ENCODE results near the gene NCOA6.

NCOA6 gene

DNA sequence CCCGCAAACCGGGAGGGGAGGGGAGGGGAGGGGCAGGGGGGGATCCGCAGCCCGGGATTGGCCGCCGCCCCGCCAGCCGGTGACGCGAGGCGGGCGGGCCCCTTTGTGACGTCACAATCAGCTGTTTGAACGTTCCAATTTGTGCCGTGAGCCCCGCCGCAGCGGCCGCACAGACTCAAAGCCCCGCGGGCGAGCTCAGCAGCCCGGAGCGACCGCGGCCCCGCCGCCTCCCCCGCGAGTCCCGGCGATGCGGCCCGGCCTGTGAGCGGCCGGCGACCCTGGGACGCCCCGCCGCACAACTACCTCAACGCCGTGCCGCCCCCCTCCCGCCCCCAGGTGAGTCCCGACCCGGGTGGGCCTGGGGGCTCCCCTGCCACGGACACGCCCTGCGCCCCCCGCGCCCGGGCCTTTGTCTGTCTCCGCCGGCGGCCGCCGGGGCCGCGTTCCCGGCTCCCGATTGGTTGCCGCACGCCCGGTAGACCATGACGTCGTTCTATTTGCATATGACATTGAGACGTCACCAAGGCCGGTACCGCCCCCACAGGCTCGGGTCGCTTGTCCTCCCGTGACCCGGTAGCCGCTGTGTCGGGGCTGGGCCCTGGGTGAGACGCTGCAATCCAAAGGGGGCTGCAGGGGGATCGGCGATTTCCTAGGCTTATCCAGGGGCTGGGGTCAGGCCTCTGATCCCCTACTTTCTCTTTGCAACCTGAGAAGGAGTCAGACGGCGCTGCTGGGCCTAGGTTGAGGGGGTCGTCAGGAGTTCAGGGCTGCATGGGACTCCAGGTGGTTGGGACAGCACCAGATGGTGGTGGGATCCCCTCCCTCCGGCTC, 121.1 kb downstream of the NCOA6 start, which contains the start of gene TP53INP2:
TSS of gene TP53INP2 (plus strand) at position 168 of the 831 bp plus-strand sequence. CDS start 4,396 bp downstream, outside the sequence.
- peak within 1 kb of the TSS; percentile 87 for H3K4me3 ChIP-seq (ENCODE audit: low read depth, low read length)
- peak; percentile 91 for DNase-seq (ENCODE audit: low read depth)
- TF ChIP-seq, protein P1, sequence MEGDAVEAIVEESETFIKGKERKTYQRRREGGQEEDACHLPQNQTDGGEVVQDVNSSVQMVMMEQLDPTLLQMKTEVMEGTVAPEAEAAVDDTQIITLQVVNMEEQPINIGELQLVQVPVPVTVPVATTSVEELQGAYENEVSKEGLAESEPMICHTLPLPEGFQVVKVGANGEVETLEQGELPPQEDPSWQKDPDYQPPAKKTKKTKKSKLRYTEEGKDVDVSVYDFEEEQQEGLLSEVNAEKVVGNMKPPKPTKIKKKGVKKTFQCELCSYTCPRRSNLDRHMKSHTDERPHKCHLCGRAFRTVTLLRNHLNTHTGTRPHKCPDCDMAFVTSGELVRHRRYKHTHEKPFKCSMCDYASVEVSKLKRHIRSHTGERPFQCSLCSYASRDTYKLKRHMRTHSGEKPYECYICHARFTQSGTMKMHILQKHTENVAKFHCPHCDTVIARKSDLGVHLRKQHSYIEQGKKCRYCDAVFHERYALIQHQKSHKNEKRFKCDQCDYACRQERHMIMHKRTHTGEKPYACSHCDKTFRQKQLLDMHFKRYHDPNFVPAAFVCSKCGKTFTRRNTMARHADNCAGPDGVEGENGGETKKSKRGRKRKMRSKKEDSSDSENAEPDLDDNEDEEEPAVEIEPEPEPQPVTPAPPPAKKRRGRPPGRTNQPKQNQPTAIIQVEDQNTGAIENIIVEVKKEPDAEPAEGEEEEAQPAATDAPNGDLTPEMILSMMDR (conservative IDR thresholded peaks at IDR 0.05; ENCODE audit: low read depth, low read length): no peak

- DNase-seq (ENCODE audit: low read depth): peak; percentile 47
- peak overlapping the region; percentile 87 for H3K4me3 ChIP-seq (ENCODE audit: low read depth, low read length)
- TF ChIP-seq, protein P1 (conservative IDR thresholded peaks at IDR 0.05; ENCODE audit: low read depth, low read length): peak; percentile 7
Observed at GRCh38 chr20:34703424-34704176, 121.9 kb downstream of the NCOA6 start.

DNA sequence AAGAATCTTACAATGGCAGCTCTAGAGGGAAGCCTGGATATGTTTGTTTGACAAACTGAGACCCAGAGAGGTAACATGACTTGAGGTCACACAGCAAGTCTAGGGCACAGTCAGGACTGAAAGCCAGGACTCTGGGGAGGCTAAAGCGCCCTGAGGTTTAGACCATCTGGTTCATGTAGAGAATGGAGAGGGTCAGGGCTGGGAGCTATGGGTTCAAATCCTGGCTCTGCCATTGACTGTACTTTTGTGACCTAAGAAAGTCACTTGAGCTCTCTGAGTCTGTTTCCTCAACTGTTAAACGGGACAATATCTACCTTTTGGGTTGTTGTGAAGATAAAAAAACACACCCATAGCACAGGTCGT, 122.4 kb downstream of the NCOA6 start:
- H3K4me3 ChIP-seq (ENCODE audit: low read depth, low read length): no peak overlapping the region
- TF ChIP-seq, protein P1 (conservative IDR thresholded peaks at IDR 0.05; ENCODE audit: low read depth, low read length): no peak
- DNase-seq (ENCODE audit: low read depth): no peak

DNA sequence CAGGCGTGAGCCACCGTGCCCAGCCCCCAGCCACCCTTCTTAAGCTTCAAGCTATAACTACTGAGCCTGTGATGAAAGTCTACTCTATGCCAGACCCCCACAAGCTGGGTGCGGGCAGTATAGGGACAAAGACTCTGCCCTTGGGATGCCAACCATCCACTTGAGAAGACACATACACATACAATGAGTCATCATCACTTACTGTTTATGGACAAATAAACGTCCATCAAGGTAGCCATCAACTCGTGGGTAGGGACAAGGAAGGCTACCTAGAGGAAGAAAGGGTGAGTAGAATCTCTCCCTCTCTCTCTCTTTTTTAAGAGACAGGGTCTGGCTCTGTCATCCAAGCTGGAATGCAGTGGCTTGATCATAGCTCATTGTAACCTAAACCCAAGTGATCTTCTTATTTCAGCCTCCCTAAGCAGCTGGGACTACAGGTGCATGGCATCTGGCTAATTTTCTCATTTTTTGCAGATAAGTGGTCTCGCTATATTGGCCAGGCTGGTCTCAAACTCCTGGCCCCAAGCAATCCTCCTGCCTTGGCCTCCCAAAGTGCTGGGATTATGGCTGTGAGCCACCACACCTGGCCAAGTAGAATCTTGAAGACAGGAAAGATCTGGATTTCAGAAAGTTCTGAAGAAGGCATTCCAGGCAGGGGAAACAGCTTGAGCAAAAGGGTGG, 123.9 kb downstream of the NCOA6 start:
- no peak for DNase-seq (ENCODE audit: low read depth)
- TF ChIP-seq, protein P1 (conservative IDR thresholded peaks at IDR 0.05; ENCODE audit: low read depth, low read length): no peak
- no peak overlapping the region for H3K4me3 ChIP-seq (ENCODE audit: low read depth, low read length)

GRCh38 chr20:34693414-34693813, 132.0 kb downstream of the NCOA6 start:
- TF ChIP-seq, protein P1 (conservative IDR thresholded peaks at IDR 0.05; ENCODE audit: low read depth, low read length): no peak
- no peak overlapping the region for H3K4me3 ChIP-seq (ENCODE audit: low read depth, low read length)
- no peak for DNase-seq (ENCODE audit: low read depth)

- TF ChIP-seq, protein P1 (conservative IDR thresholded peaks at IDR 0.05; ENCODE audit: low read depth, low read length): no peak
- no peak overlapping the region for H3K4me3 ChIP-seq (ENCODE audit: low read depth, low read length)
- no peak for DNase-seq (ENCODE audit: low read depth)
Observed at GRCh38 chr20:34691838-34692237, 133.6 kb downstream of the NCOA6 start.
